ENCODE data around the gene CD5L.

The CD5L gene

GRCh38 chr1:157841708-157842107 lies at the start of gene CD5L:
TSS of gene CD5L (minus strand) at chr1:157841808. CDS start at chr1:157841701, 107 bp downstream.
- DNase-seq (ENCODE audit: low read depth) = no peak
- H3K4me3 ChIP-seq (ENCODE audit: low read depth, low read length) = no peak within 1 kb of the TSS

GRCh38 chr1:157882580-157882979 lies 41.0 kb upstream of the CD5L start:
- no peak for DNase-seq (ENCODE audit: low read depth)
- H3K4me3 ChIP-seq (ENCODE audit: low read depth, low read length) = no peak overlapping the region

GRCh38 chr1:157880621-157881020 lies 39.0 kb upstream of the CD5L start:
- no peak for DNase-seq (ENCODE audit: low read depth)
- H3K4me3 ChIP-seq (ENCODE audit: low read depth, low read length) = no peak overlapping the region

GRCh38 chr1:157878059-157878458 lies 36.5 kb upstream of the CD5L start:
- peak; percentile 6 for DNase-seq (ENCODE audit: low read depth)
- H3K4me3 ChIP-seq (ENCODE audit: low read depth, low read length) = no peak overlapping the region

- no peak for DNase-seq (ENCODE audit: low read depth)
- no peak overlapping the region for H3K4me3 ChIP-seq (ENCODE audit: low read depth, low read length)
Observed at GRCh38 chr1:157870490-157870889, 28.9 kb upstream of the CD5L start.

- no peak for DNase-seq (ENCODE audit: low read depth)
- no peak overlapping the region for H3K4me3 ChIP-seq (ENCODE audit: low read depth, low read length)
Observed at GRCh38 chr1:157868654-157869053, 27.0 kb upstream of the CD5L start.

- DNase-seq (ENCODE audit: low read depth) = no peak
- no peak overlapping the region for H3K4me3 ChIP-seq (ENCODE audit: low read depth, low read length)
Observed at GRCh38 chr1:157862114-157863070, 20.8 kb upstream of the CD5L start.

GRCh38 chr1:157856538-157856937 lies 14.9 kb upstream of the CD5L start:
- no peak for DNase-seq (ENCODE audit: low read depth)

GRCh38 chr1:157852476-157852875 lies 10.9 kb upstream of the CD5L start:
- peak; percentile 5 for DNase-seq (ENCODE audit: low read depth)
- H3K4me3 ChIP-seq (ENCODE audit: low read depth, low read length) = no peak overlapping the region

More at GRCh38 chr1:157856538-157856937, 14.9 kb upstream of the CD5L start:
- no peak overlapping the region for H3K4me3 ChIP-seq (ENCODE audit: low read depth, low read length)

- DNase-seq (ENCODE audit: low read depth) = no peak
- H3K4me3 ChIP-seq (ENCODE audit: low read depth, low read length) = no peak overlapping the region
Observed at GRCh38 chr1:157849229-157849875, 7.7 kb upstream of the CD5L start.

- no peak for DNase-seq (ENCODE audit: low read depth)
- no peak overlapping the region for H3K4me3 ChIP-seq (ENCODE audit: low read depth, low read length)
Observed at GRCh38 chr1:157844089-157844830, 2.7 kb upstream of the CD5L start.

GRCh38 chr1:157842939-157843338 lies 1.3 kb upstream of the CD5L start:
- no peak overlapping the region for H3K4me3 ChIP-seq (ENCODE audit: low read depth, low read length)

GRCh38 chr1:157838966-157839365 lies 2.6 kb downstream of the CD5L start:
- no peak for DNase-seq (ENCODE audit: low read depth)
- no peak overlapping the region for H3K4me3 ChIP-seq (ENCODE audit: low read depth, low read length)

More at GRCh38 chr1:157842939-157843338, 1.3 kb upstream of the CD5L start:
- DNase-seq (ENCODE audit: low read depth) = no peak

GRCh38 chr1:157834430-157834829 lies 7.2 kb downstream of the CD5L start:
- no peak for DNase-seq (ENCODE audit: low read depth)
- H3K4me3 ChIP-seq (ENCODE audit: low read depth, low read length) = no peak overlapping the region

GRCh38 chr1:157833145-157833544 lies 8.5 kb downstream of the CD5L start:
- H3K4me3 ChIP-seq (ENCODE audit: low read depth, low read length) = no peak overlapping the region
- DNase-seq (ENCODE audit: low read depth) = no peak

GRCh38 chr1:157831968-157832626 lies 9.5 kb downstream of the CD5L start:
- no peak for DNase-seq (ENCODE audit: low read depth)

GRCh38 chr1:157830887-157831286 lies 10.7 kb downstream of the CD5L start:
- no peak for DNase-seq (ENCODE audit: low read depth)
- H3K4me3 ChIP-seq (ENCODE audit: low read depth, low read length) = no peak overlapping the region

More at GRCh38 chr1:157831968-157832626, 9.5 kb downstream of the CD5L start:
- no peak overlapping the region for H3K4me3 ChIP-seq (ENCODE audit: low read depth, low read length)

- no peak overlapping the region for H3K4me3 ChIP-seq (ENCODE audit: low read depth, low read length)
- DNase-seq (ENCODE audit: low read depth) = no peak
Observed at GRCh38 chr1:157829711-157830110, 11.9 kb downstream of the CD5L start.

- H3K4me3 ChIP-seq (ENCODE audit: low read depth, low read length) = no peak overlapping the region
- DNase-seq (ENCODE audit: low read depth) = no peak
Observed at GRCh38 chr1:157829210-157829609, 12.4 kb downstream of the CD5L start.

All from skeletal muscle cell (primary cell).